GM18870 (cell line): ENCODE measurements around the gene SLC8A2.

Experiments used
- ATAC-seq: cut with Tn5 transposase; IDR thresholded peaks from one replicate; pipeline ENCODE4 v1.9.1; 2021; ENCODE audit warnings: moderate library complexity; ENCODE audit not compliant: unreplicated experiment

Gene SLC8A2, protein sequence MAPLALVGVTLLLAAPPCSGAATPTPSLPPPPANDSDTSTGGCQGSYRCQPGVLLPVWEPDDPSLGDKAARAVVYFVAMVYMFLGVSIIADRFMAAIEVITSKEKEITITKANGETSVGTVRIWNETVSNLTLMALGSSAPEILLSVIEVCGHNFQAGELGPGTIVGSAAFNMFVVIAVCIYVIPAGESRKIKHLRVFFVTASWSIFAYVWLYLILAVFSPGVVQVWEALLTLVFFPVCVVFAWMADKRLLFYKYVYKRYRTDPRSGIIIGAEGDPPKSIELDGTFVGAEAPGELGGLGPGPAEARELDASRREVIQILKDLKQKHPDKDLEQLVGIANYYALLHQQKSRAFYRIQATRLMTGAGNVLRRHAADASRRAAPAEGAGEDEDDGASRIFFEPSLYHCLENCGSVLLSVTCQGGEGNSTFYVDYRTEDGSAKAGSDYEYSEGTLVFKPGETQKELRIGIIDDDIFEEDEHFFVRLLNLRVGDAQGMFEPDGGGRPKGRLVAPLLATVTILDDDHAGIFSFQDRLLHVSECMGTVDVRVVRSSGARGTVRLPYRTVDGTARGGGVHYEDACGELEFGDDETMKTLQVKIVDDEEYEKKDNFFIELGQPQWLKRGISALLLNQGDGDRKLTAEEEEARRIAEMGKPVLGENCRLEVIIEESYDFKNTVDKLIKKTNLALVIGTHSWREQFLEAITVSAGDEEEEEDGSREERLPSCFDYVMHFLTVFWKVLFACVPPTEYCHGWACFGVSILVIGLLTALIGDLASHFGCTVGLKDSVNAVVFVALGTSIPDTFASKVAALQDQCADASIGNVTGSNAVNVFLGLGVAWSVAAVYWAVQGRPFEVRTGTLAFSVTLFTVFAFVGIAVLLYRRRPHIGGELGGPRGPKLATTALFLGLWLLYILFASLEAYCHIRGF

DNA sequence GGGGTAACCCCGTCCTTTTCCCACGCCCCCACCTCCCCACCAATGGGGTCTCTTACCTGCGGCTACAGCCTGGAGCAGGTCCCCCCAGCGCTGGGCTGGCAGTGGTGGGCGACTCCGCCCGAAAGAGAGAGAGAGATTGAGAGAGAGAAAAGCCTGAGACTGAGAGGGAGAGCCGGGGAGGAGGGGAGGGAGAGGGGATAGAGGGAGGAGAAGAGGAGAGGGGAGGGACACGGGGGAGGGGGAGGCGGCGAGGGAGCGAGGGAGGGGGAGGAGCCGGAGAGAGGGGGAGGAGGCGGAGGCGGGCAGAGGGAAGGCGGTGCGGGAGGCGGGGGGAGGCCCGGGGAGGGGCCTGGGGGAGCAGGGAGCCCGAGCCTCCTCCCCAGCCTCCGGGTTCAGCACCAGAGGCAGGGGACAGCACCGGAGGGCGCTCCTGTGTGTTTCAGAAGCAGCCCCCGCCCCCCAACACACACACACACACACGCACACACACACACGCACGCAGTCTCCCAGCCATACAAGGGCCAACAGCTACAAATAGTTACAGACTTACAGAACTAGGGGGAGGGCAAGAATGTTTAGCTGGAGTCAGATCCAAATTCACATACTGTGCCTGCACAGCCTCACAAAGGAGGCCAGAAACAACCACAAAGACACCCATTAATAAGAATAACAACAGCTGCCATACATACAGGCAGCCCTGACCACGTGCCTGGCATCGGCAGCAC lies at the start of gene SLC8A2:
TSS of gene SLC8A2 (minus strand) at position 161 of the 725 bp plus-strand sequence. CDS start 5,490 bp downstream, outside the sequence.
- no peak for ATAC-seq

DNA sequence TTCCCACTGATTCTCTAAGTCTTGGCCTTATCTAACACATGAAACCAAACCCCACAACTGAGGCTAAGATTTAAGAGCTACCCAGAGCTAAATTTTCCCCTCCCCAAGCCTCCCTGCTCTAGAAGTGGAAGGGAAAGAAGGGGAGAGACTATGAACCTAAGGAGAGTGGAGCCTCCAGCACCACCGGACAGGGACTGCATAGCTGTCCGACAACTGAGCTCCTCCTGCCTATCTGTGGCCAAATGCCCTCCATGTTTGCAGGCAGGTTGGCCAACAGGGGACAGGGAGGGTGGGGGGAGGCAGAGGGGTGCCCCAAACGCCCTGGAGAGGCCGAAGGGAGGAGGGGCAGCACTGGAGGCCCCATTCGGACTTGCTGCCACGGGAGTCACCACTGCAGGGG lies 49.1 kb upstream of the SLC8A2 start:
- no peak for ATAC-seq

DNA sequence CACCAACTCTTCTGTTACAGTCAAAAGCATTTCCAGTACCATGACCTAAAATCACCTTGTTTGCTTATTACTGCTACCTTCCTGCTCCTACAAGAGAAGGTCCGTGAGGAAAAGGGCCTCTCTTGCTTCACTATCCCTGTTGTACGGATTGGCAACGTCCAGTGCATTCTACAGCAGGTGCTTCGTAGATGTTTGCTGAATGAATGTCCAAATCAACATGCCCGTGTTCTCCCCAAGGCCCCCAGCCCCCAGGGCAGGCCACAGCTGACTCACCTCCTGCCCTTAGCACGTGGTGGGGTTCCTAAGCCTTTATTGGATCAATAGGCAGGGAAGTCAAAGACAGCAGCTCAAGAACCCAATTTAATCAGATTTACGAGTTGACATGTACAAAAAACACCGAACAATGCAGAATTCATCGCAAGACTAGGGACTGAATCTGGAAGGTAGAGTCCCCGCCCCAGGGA lies 48.7 kb upstream of the SLC8A2 start:
- no peak for ATAC-seq

DNA sequence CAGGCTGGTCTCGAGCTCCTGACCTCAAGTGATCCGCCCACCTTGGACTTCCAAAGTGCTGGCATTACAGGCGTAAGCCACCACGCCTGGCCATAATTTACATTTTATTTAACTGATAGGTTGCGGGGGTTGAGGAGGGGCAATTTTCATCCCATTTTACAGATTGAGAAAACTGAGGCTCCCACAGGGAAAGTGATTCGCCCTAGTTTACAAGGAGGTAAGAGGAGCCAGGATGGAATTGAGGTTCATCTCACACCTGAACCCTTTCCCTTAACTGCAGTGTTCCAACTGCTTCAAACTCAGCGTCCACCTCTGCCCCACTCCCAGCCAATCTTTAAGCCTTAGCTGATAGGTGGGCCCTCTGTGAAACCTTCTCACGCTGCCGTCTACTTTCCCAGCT lies 47.2 kb upstream of the SLC8A2 start:
- no peak for ATAC-seq

DNA sequence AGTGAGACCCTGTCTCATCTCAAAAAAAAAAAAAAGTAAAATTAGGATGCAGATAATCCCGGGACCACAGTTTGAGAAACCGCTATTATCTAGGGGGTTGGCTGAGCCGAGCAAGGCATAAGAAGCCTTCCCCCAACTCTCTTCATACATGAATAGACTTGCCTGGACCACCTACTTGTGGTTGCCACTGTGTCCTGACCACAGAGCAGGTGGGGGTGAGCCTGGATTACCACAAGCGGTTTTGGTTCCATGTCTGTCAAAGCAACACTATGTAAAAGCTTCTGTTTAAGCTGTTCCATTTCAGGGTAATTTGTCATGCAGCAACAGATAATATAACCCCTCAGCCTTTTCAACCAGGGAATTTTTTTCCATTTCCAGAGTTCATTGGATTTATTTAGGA lies 46.4 kb upstream of the SLC8A2 start:
- ATAC-seq: no peak

DNA sequence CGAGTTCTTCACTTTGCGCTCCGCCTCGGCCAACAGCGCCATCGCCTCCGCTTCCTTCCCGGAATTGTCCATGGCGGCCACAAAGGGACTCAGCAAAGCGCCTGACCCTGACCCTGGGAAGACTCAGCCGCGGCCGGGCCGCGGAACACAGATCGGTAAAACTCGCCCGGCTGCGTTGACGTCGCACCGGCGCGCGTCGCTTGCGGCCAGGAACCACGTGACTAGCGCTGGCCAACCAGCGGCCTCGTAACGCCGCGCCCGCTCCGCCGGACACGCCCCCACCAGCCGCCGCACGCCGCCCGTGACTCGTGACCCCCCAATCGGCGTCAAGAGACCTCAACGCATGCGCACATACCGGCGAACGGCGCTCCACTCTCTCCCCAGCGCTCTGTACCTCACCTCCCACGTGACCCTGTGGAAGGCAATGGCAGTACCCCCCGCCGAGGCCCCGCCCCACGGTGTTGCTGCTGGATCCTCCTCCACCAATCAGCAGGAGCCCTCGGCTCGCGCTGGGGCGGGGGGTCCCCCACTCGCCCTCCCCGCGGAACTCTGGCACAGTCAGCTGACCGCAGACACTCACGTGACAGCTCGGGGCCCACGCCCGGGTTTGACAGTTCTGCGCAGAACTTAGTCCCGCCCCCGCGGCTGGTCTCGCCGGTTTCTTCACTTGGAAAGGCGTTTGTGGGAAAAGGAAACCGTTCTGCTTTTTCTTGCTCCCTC lies 43.3 kb upstream of the SLC8A2 start, which contains the start of gene NAPA:
TSS of gene NAPA (minus strand) at position 195 of the 720 bp plus-strand sequence. CDS start at position 72, 123 bp downstream.
- peak; percentile 79 for ATAC-seq

DNA sequence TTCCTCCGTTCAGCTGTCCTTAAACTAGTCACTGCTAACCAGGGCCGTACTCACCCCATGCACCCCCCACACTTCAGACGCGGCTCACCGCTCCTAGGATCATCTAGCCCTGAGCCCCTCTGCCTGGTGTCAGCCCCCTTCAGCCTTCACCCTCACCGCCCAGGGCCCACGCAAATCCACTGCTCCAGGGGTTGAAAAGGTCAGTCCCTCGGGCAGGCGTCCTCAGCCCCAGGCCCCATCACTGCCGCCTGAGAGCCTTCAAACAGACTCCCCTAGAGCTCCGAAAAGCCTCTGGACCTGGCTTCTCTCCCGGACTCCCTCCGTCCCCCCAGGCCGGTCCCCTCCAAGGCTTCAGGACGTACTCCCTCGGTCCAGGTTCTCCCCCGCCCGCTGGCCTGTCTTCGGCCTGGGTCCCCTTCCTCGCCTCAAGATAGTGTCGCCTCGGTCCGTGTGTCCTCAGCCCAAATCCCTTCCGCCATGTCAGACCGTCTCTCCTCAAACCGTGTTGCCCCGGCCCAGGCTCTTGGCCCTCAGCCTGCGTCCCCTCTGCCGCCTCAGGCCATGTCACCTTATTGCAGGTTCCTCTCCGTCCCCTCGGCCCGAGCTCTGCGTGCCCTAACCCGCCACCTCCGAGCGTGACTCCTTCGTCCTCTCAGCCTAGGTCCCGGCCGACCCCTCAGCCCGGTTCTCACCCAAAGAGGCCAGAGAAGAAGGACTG lies 42.6 kb upstream of the SLC8A2 start:
- no peak for ATAC-seq

DNA sequence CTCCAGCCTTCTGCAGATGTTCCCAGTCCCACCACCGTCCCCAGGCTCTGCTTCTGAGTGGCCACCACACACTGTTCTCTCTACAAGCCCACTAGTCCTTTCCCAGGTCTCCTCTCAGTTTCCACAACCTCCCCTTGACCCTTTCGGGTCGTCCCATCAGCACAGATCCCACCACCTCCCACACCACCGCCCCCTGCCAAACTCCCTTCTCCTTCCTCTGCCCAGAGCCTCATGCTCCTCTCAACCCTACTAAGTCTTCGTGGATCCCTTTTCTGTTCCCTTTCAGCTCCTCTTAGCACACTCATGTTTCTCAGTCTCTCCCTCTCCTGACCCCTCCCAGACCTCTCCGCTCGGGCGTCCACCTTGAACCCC lies 41.2 kb upstream of the SLC8A2 start:
- ATAC-seq: no peak

DNA sequence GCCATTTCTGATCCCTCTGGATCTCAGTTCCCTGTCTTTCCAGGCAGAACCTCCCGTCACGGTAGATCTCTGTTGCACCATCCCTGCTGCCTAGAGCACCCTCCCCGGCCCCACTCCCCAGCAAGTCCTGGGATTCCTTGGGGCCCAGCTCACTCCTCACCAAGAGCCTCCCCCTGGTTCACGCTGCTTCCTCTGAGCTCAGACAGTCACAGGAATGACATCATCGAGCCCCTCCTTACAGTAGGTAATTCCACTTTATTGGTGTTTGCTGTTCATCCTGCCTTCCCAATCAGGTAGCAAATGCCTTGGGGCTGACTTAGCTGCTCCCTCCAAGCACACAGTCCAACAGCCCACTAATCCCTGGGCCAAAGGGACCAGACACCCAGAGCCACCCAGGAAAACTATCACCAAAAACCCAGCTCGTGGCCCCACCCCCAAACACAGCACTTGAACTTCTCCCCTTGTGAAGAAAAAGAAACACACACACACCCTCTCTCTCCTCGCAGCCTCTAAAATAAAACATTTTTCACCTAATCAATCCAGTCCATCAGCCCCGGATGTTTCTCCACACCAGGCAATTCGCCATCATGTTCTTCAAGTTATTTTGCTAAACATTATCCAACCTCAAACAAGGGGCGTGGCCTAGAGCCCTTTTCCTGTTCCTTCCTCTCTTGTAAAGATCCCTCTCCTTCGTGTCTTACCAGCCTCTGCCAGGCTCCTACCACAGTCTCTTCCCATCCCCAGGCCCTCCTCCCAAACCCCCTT lies 40.7 kb upstream of the SLC8A2 start:
- no peak for ATAC-seq

DNA sequence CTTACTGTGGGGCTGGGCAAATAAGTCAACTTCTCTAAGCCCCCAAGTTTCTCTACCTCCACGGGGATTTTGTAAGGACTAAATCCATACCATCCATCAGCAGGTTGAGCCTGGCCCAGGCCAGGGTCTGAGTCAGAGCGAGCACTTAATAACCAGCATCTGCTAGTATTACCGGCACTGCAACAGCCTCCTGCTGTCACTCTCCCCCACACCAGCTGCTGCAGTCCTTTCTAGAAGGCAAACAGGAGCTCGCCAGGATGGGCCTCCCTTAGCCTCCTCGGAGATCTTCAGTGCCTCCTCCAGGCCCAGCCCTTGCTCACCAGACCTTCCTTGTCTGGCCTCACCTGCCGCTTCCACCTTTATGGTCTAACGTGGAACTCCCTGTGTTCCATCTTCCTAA lies 40.0 kb upstream of the SLC8A2 start:
- ATAC-seq: no peak

DNA sequence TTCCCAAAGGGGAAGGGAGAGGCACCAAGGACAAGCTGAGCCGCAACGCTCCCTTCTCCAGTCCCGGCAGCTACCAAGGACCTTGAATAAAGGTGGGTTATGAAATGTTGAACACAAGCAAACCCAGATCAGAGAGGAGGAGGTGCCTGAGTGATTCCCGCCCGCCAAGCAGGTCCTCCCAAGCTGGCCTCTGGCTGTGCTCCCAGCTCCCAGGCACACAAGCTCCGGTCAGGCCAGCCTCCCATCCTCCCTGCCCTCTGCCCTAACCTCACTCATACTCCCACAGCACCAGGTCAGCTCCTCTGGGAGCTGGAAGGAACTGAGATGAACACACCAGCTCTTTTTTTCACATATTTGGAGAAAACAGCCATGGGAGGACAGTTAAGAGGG lies 39.4 kb upstream of the SLC8A2 start:
- no peak for ATAC-seq

DNA sequence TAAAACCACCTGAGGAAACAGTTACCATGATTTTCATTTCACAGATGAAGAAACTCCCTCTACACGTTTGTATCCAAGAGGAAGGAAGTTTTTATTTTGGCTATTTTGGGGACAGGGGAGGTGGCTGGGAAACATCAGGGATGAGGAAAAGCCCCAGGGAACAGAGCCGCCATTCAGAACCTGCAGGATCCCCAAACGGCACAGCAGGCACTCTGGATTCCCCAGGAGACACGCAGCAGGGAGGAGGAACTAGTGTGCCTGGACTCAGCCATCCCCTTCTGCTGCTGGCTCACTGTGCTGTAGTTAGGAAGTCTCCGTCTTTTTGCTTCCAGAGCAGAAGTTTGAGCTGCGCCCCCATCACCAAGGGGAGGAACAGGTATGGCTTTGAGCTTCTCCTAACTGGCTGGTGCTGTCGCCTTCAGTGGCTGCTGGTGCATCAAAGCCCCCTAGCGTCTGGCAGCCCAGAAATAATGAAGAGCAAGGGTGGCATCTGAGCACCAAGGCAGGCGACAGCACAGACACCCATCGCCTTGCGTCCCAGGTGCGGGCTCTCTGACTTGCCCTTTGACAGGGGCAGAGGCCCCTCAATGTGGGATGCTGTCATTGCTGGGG lies 38.9 kb upstream of the SLC8A2 start:
- no peak for ATAC-seq

DNA sequence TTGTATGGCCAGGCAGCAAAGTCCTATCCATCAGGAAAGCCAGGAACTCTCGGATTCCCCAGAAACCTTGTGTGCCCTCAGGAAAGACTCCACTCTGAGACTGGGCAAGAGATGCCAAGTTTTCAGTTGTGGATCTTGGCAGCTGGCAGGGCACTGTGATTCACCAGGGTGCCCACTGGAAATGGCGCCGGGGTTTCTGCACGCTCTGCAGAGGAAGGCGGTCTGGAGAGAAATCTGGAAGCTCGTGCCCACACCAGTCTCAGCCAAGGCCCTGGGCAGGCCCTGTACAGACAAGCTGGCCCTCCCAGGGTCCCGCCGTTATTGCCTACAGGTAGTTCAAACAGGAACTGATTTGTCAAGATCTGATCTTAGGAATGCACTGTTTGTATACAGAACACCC lies 38.3 kb upstream of the SLC8A2 start:
- no peak for ATAC-seq

DNA sequence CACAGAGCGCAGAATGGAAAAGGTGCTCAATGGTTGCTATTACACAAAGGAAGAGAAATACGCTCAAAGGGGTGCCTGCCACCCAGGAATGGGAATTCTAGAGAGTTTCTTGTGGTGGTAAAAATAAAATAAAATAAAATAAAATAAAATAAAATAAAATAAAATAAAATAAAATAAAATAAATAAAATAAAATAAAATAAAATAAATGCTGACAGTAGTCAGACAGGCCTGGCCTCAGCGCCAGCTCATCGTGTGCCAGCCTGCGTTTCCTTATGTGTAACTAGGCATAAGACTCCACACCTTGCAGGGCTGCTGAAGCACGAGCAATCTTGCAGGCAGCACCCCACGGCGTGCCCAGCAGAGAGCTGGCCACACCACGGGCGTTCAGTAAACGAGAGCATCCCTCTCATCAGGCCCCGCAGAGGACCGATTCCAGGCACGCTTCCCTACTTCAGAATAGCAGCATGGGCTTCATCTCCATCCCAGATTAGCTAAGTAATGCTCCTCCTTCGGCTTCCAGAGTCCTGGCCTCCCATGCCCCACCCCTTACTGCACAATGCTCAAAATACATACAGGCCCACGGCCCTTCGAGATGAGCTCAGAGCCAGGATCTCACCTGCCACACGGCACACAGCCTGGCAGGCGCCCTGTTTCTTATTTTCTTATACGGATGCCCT lies 37.6 kb upstream of the SLC8A2 start:
- ATAC-seq: no peak

DNA sequence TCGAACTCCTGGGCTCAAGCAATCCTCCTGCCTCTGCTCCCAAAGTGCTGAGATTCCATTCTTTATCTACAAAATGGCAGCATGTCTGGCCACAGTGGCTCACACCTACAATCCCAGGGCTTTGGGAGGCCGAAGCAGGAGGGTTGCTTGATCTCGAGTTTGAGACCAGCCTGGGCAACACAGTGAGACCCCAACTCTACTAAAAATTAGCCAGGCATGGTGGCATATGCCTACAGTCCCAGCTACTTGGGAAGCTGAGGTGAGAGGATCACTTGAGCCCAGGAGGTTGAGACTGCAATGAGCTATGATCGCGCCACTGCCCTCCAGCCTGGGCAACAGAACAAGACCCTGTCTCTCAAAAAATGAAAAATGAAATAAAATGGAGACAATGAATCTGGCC lies 37.0 kb upstream of the SLC8A2 start:
- no peak for ATAC-seq

DNA sequence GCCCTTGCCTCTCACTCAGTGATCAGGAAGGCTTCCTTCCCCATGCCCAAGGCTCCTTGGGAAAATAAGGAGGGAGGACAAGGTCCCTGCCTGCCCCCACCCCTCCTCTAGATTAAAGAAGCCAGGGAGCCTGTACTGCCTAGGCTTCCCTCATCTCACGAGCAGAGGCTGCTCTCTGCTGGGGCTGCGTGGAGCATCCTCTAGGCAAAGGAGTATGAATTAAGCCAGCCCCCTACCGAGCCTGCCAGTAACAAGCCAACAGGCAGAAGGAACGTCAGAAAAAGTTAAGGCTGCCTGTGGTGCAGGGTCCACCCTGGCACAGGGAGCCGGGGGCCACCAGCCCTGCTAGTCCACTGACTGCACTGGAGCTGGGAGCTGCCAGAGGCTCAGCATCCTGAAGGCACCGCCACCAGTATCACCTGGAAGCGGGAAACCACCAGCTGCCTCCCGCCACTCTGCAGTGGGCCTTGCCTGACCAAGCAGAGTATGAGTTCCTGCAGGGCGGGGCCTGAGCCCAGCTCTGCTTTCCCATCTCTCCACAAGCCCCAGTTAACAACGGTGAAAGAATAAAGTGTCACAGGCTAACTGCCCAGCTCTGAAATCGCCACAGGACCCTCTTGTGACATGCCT lies 36.3 kb upstream of the SLC8A2 start:
- no peak for ATAC-seq

DNA sequence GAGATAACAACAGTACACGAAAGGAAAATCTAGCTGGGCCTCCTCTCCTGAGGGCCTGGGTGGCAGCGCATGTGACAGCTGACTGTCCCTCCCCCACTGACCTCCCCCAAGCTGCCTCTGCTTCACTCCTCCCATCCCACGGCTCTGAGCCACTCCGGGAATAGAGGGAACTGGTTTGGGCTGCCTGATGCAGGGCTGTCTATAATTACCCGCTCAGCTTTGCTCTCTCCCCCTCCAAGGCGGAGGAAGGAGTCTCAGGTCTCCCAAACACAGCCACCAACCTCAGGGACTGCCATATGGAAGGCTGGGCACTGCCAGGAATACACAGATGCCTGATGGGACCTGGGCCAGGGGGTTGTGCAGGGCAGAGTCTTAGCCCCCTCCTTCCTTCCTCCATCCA lies 35.3 kb upstream of the SLC8A2 start:
- ATAC-seq: no peak

DNA sequence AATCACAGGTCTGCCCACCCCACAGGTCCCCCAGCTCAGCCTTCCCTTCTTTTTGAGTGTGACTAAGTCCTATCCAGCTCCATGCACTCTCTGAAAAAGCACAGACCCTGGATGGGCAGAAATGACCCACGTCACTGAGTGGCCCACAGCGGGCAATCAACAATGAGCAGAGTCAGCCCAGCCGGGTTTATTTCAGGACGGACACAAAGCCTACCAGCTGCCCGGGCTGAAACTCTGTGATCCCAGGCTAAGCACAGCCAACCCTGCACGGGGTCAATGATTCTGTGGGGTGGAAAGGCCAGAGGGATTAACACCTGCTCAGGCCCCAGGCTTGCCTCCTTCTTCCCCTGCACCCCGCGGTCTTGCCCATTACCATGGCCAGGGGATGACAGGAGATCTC lies 34.8 kb upstream of the SLC8A2 start:
- ATAC-seq: no peak
